HG02798 (cell line): ENCODE data around the gene TNFAIP8.

ENCODE experiments used
- ATAC-seq: cut with Tn5 transposase; IDR thresholded peaks from one replicate; pipeline ENCODE4 v1.9.1; 2021; ENCODE audit warnings: mild to moderate bottlenecking; ENCODE audit not compliant: unreplicated experiment, poor library complexity

Gene TNFAIP8

GRCh38 chr5:119388619-119389190, 32.9 kb downstream of the TNFAIP8 start:
- no peak for ATAC-seq

DNA sequence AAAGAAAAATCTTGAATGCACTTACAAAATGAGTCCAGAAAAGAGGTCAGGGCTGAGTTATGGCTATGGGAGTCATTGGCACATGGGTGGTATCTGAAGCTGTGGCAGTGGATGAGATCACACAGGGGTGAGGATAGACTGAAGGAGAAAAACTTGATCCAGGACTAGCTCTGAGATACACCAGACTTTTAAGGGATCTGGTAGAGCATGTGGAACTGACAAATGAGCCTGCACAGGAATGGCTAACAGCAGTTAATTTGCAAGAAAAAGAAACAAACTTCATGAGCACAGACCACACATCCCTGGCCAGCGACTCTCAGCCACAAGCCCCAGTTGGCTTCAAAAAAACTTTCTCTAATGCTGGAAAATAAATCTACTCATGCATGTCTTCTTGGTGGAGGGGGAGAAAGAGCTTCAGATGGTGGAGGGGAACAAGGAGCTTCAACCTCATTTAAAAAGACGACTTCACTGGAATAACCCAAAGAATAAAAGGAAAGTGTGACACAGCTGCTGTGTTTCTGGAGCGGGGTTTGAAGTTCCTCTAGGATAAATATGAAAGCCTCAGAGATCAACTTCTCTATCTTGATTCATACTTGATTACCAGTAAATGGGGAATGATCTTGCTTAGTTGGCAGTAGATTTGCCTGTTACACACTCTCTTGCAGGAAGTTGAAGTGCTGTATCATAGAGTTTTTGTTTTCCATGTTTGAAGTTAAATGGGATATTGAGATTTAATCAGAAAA, 33.6 kb downstream of the TNFAIP8 start:
- ATAC-seq, result peak; percentile 27

DNA sequence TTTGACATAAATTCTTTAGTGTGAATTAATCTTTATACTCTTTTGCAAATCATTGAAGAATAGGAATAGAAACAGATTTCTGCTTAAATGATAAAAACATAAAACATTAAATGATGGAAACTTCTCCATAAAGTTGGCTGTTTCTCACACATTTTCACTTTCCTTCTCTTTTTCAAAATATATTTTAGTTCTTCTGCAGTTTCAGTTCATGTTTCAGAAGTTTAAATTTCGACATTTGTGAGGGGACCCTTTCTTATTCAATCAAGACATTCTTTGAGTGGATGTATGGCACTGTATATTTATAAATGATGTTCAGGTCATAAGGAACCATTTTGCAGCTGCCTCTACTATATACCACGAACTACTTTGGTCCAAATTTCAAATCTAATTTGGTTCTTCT, 34.6 kb downstream of the TNFAIP8 start:
- ATAC-seq, result no peak

- no peak for ATAC-seq
Observed at GRCh38 chr5:119393201-119393691, 37.4 kb downstream of the TNFAIP8 start.

- no peak for ATAC-seq
Observed at GRCh38 chr5:119393746-119394145, 37.9 kb downstream of the TNFAIP8 start.

GRCh38 chr5:119395080-119395836, 39.4 kb downstream of the TNFAIP8 start:
- peak; percentile 32 for ATAC-seq

GRCh38 chr5:119396030-119396664, 40.3 kb downstream of the TNFAIP8 start:
- ATAC-seq, result peak; percentile 25

GRCh38 chr5:119397518-119398380, 41.9 kb downstream of the TNFAIP8 start:
- peak; percentile 60 for ATAC-seq

GRCh38 chr5:119398727-119399466, 43.1 kb downstream of the TNFAIP8 start:
- ATAC-seq, result no peak

DNA sequence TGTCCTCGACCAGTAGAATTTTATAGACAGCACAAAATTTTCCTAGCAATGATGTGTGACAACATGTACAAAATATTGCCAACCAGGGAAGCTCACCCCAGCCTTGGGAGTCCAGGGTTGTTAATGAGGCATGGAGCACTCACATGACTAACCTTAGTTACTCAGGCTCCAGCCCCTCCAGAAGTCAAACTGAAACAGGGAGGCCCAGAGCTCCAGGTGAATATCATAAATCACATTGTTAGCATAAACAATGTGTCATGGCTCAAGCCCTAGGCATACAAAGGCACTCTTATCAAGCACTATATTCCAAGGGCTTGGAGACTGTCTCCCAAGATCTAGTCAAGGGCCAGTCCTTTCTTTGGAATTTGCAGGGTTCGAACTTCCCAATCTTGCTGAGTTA, 44.4 kb downstream of the TNFAIP8 start:
- no peak for ATAC-seq

- no peak for ATAC-seq
Observed at GRCh38 chr5:119402081-119402480, 46.3 kb downstream of the TNFAIP8 start.

- no peak for ATAC-seq
Observed at GRCh38 chr5:119402555-119402954, 46.7 kb downstream of the TNFAIP8 start.

- ATAC-seq, result no peak
Observed at GRCh38 chr5:119404033-119404432, 48.2 kb downstream of the TNFAIP8 start.

GRCh38 chr5:119405419-119405818, 49.6 kb downstream of the TNFAIP8 start:
- peak; percentile 59 for ATAC-seq

DNA sequence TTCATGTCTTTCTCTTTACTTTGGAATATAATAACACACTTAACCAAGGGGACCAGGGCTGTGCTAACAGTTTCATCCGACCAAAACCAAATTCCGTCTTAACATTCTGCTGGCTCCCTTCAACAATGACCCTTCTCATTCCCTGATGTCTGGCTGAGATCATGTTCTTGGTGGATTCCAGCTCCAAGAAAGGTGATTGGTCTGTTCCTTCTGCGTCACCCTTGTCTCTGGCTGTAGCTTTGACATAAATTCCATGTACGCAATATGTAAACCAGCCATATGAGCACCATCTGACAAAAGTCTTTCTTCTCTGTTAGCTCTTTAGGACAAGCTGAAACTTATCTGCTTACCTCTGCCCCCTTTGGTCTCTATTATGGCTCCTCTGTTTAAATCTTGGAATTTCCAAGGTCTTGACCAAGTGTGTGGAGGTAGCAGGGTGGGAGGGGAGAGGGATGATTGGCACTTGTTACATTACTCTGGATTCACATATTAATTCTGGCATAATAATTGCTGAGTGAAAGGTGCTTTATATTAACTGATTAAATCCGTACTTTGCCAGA, 50.8 kb downstream of the TNFAIP8 start:
- ATAC-seq, result no peak

DNA sequence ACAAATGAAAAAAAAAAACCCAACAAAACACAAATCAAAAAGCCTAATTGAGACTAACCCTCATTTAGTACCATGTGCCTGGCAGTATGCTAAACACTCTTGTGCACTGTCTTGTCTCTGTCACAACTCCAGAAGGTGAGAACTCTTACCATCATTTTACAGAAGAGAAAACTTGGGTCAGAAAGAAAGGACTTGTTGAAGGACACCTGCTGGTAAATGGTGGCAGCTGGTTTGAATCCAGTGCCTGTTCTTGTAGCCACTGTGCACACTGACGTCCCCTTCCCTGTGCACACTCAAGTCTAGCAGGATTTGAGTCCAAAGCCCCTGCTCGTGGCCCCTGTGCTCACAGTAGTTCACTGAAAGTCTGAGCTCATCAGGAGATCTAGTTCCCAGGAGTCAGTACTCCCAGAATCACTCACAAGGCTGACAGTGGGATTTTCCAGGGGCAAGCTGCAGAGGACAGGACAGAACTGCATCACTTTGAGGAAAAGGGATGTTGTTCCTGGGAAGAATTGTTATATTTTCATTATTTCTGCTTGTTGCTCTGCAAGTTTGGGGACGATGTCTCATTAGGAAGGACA, 53.5 kb downstream of the TNFAIP8 start:
- peak; percentile 41 for ATAC-seq

- ATAC-seq, result peak; percentile 34
Observed at GRCh38 chr5:119410448-119411159, 54.8 kb downstream of the TNFAIP8 start.
